Hepatocyte (in vitro differentiated cells): ENCODE measurements around the gene TYROBP.

Source experiments
- EZH2 ChIP-seq: fragments of 200-600 bp; sonication (generic); IDR thresholded peaks from 2 replicates; pipeline ENCODE4 v1.6.1; 2016; ENCODE audit warnings: antibody characterized with exemption, mild to moderate bottlenecking, borderline replicate concordance
- TF ChIP-seq, protein P1 (sequence below): fragments of 200-600 bp; sonication (generic); IDR thresholded peaks from 2 replicates; pipeline ENCODE4 v1.5.1; 2016; ENCODE audit warnings: antibody characterized with exemption, mild to moderate bottlenecking; ENCODE audit not compliant: poor library complexity

DNA sequence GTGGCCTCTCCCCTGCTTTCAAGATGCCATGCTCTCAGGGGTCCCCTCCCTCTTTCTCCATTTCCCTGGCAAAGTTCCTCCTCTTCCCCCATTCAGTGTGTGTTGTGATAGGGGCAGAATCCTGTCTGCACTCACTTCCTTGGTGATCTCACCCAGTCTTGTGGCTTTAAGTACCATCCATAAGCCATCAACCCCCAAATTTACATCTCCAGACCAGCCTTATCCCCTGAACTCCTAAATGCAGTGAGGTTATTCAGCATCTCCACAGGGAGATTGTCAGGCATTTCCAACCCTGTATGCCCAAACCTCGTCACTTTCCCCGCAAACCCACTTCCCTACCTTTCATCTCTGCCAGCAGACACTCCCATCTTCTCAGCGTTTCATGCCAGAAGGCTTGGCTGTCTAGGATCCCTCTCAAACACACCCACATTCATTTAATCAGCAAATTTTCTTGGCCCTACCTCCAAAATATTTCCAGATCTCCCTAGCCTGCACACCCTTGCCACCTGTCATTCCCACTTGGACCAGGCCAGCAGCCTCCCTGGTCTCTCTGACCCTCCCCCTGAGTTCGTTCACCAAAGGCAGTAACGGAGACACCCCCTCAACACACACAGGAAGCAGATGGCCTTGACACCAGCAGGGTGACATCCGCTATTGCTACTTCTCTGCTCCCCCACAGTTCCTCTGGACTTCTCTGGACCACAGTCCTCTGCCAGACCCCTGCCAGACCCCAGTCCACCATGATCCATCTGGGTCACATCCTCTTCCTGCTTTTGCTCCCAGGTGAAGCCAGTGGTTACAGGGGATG, 6.0 kb downstream of the TYROBP start, which contains the start of gene HCST:
- TF ChIP-seq, protein P1, sequence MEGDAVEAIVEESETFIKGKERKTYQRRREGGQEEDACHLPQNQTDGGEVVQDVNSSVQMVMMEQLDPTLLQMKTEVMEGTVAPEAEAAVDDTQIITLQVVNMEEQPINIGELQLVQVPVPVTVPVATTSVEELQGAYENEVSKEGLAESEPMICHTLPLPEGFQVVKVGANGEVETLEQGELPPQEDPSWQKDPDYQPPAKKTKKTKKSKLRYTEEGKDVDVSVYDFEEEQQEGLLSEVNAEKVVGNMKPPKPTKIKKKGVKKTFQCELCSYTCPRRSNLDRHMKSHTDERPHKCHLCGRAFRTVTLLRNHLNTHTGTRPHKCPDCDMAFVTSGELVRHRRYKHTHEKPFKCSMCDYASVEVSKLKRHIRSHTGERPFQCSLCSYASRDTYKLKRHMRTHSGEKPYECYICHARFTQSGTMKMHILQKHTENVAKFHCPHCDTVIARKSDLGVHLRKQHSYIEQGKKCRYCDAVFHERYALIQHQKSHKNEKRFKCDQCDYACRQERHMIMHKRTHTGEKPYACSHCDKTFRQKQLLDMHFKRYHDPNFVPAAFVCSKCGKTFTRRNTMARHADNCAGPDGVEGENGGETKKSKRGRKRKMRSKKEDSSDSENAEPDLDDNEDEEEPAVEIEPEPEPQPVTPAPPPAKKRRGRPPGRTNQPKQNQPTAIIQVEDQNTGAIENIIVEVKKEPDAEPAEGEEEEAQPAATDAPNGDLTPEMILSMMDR = no peak
- TF ChIP-seq EZH2 = no peak
